Endothelial cell of umbilical vein (primary cell): Measurements from ENCODE around the gene SFXN2. TPM values are rescaled to one million over a fixed set of nuclear protein-coding genes. Genes with fewer than 3 reads are reported as not detected.
A peak's percentile ranks its signal among the peaks of the same experiment; 100 is the strongest.

Experiments
- BruUV-seq: library from RNA; stranded (reverse); fragments of 400-500 nt; replicated peaks from 2 replicates; lab custom pipeline; 2021; lab: Mats Ljungman, UMichigan
- CTCF ChIA-PET: fragments of 300-600, 350-600 bp; sonication (Branson Sonifier 250); formaldehyde crosslinking; loops from one replicate; lab custom pipeline; 2021; ENCODE audit warnings: antibody characterized with exemption, inconsistent platforms; lab: Charles Lee
- POLR2A ChIA-PET: fragments of 300-600, 350-600 bp; sonication (Branson Sonifier 250); formaldehyde crosslinking; loops from one replicate; lab custom pipeline; 2021; ENCODE audit warnings: antibody characterized with exemption, inconsistent platforms; lab: Charles Lee
- DNase-seq: peaks from one replicate; pipeline ENCODE4 v3.0.0-alpha.2; 2011; ENCODE audit warnings: low read depth, low spot score
- FAIRE-seq: peaks from 2 replicates; lab custom pipeline; 2011; peaks lifted over from hg19 to GRCh38; lab: Jason Lieb, UNC
- H2AFZ ChIP-seq: 2 replicates; pipeline ENCODE4 v1.6.0; 2012; ENCODE audit warnings: low read depth, low read length, control low read depth, inconsistent platforms
- H3K27ac ChIP-seq: 2 replicates; pipeline ENCODE4 v1.5.1; 2011; ENCODE audit warnings: low read depth, mild to moderate bottlenecking, control low read depth, low read length, moderate library complexity; ENCODE audit not compliant: insufficient read depth
- H3K27me3 ChIP-seq, 2 experiments: 2 replicates each; pipeline versions ENCODE4 v1.6.0 to v1.6.1; 2011; ENCODE audit warnings: low read length in 2 of 2, mixed read lengths in 1 of 2; ENCODE audit not compliant: control insufficient read depth in 2 of 2, insufficient read depth in 2 of 2
- H3K36me3 ChIP-seq, 2 experiments: 2 replicates in 1 of 2; 3 replicates in 1 of 2; pipeline ENCODE4 v1.5.1; 2011; ENCODE audit warnings: low read length in 2 of 2, mild to moderate bottlenecking in 1 of 2, moderate library complexity in 1 of 2; ENCODE audit not compliant: control insufficient read depth in 2 of 2, insufficient read depth in 2 of 2; ENCODE audit errors: extremely low read depth in 1 of 2
- H3K4me1 ChIP-seq: 3 replicates; pipeline ENCODE4 v1.5.1; 2011; ENCODE audit warnings: mild to moderate bottlenecking, low read length; ENCODE audit not compliant: control insufficient read depth, insufficient read depth; ENCODE audit errors: extremely low read depth
- H3K4me2 ChIP-seq: 2 replicates; pipeline ENCODE4 v1.6.1; 2011; ENCODE audit warnings: low read length, control low read depth, mixed read lengths; ENCODE audit not compliant: insufficient read depth
- H3K4me3 ChIP-seq, 3 experiments: fragments of 200-600 bp in 1 of 3; sonication (generic), shearing (Covaris generic) in 1 of 3; replicated peaks in 1 of 3; 2 replicates each; pipeline ENCODE4 v1.5.1; 2011 to 2016; ENCODE audit warnings: control low read depth in 3 of 3, low read length in 3 of 3, mild to moderate bottlenecking in 2 of 3, inconsistent platforms in 1 of 3, low read depth in 1 of 3, moderate library complexity in 1 of 3; ENCODE audit not compliant: insufficient read depth in 1 of 3
- H3K79me2 ChIP-seq: 2 replicates; pipeline ENCODE4 v1.6.0; 2012; ENCODE audit warnings: low read length, inconsistent platforms; ENCODE audit not compliant: control insufficient read depth, insufficient read depth
- H3K9ac ChIP-seq: replicated peaks from 2 replicates; pipeline ENCODE3; 2011; ENCODE audit warnings: low read length, control low read depth; ENCODE audit not compliant: insufficient read depth; ENCODE audit errors: extremely low read depth
- H3K9me1 ChIP-seq: replicated peaks from 3 replicates; pipeline ENCODE4 v1.6.0; 2011; ENCODE audit warnings: mild to moderate bottlenecking, low read length; ENCODE audit not compliant: control insufficient read depth, insufficient read depth; ENCODE audit errors: extremely low read depth
- H3K9me3 ChIP-seq: replicated peaks from 2 replicates; pipeline ENCODE4 v1.5.1; 2012; ENCODE audit warnings: low read length, inconsistent platforms; ENCODE audit not compliant: control insufficient read depth, insufficient read depth
- H4K20me1 ChIP-seq: replicated peaks from 2 replicates; pipeline ENCODE3; 2011; ENCODE audit warnings: mild to moderate bottlenecking, low read length; ENCODE audit not compliant: control insufficient read depth, insufficient read depth; ENCODE audit errors: extremely low read depth
- CTCF ChIP-seq, 2 donors: IDR thresholded peaks; 1 replicate in 1 of 2; 2 replicates in 1 of 2; pipeline ENCODE4 v1.5.1; 2011; ENCODE audit warnings: low read length in 2 of 2, mild to moderate bottlenecking in 2 of 2, moderate library complexity in 2 of 2, control low read depth in 1 of 2, inconsistent platforms in 1 of 2, low read depth in 1 of 2; ENCODE audit not compliant: insufficient read depth in 1 of 2; ENCODE audit errors: extremely low read depth in 1 of 2
- EZH2 ChIP-seq: IDR thresholded peaks from 2 replicates; pipeline ENCODE4 v1.6.1; 2012; ENCODE audit warnings: borderline replicate concordance, low read depth, mild to moderate bottlenecking, moderate library complexity, low read length, inconsistent platforms; ENCODE audit not compliant: severe bottlenecking
- FOS ChIP-seq: IDR thresholded peaks from 2 replicates; pipeline ENCODE4 v1.6.1; 2011; ENCODE audit warnings: mild to moderate bottlenecking, low read length, moderate library complexity, borderline replicate concordance; ENCODE audit not compliant: insufficient read depth
- GATA2 ChIP-seq: IDR thresholded peaks from 2 replicates; pipeline ENCODE4 v1.7.0; 2011; ENCODE audit warnings: low read depth, mild to moderate bottlenecking, moderate library complexity, mixed read lengths, low read length; ENCODE audit not compliant: insufficient read length, insufficient read depth
- JUN ChIP-seq: IDR thresholded peaks from 2 replicates; pipeline ENCODE4 v1.6.1; 2011; ENCODE audit warnings: borderline replicate concordance, low read depth; ENCODE audit not compliant: insufficient read length, insufficient read depth
- MYC ChIP-seq: IDR thresholded peaks from one replicate; pipeline ENCODE4 v1.6.1; 2011; ENCODE audit warnings: mild to moderate bottlenecking, low read depth, low read length
- POLR2A ChIP-seq: IDR thresholded peaks from 2 replicates; pipeline ENCODE4 v1.6.1; 2012; ENCODE audit warnings: low read depth, mild to moderate bottlenecking, control low read depth, low read length
- POLR2AphosphoS5 ChIP-seq: IDR thresholded peaks from 2 replicates; pipeline ENCODE4 v1.6.1; 2012; ENCODE audit warnings: low read depth, mild to moderate bottlenecking, control low read depth, low read length, moderate library complexity; ENCODE audit not compliant: insufficient read depth
- dilution Hi-C: fragments of 300-500 bp; cut with MboI; formaldehyde crosslinking; loops from one replicate; pipeline ENCODE4 v1.15.0; 2019; ENCODE audit warnings: low sequenced_read_pairs; ENCODE audit not compliant: extremely low pct_ligation_motif_present
- intact Hi-C: fragments of 100-400 bp; cut with micrococcal nuclease; formaldehyde crosslinking; loops from one replicate; pipeline ENCODE4 v1.10.0; 2022
- polyA plus RNA-seq, 4 experiments: library from polyadenylated mRNA; depleted of rRNA in 3 of 4; stranded (reverse) in 3 of 4; unstranded in 1 of 4; fragments of >200 nt; gene quantifications; 2 replicates each; pipeline versions ENCODE4 v1.2.1 to v1.2.3, GENCODE V29; 2011 to 2012; ENCODE audit warnings: missing spikeins in 1 of 4
- total RNA-seq: library from RNA; stranded (reverse); gene quantifications from 2 replicates; pipeline ENCODE4 v1.2.3, GENCODE V29; 2021
- TF ChIP-seq, protein P1 (sequence below): IDR thresholded peaks from 2 replicates; pipeline ENCODE4 v1.6.1; 2011; ENCODE audit not compliant: insufficient read depth, insufficient read length

The SFXN2 gene
- total and polyA plus RNA-seq, 2 donors (not counting 3 experiments of a cell fraction or from before 2014, with no cell fraction given) = 9.8 to 17.0 TPM

- Histone ChIP-seq H3K27me3 (no peaks in the 10 kb centered on the region), H3K4me2 (peak overlapping the region; percentile 51), H3K27ac (peak overlapping the region; percentile 35), H3K9ac (peak overlapping the region; percentile 55), H4K20me1 (no peaks in the 10 kb centered on the region), H3K9me1 (no peaks in the 10 kb centered on the region), H3K79me2 (peaks cover 27% of the 10 kb centered on the region), H3K36me3 (no peaks in the 10 kb centered on the region), H3K4me1 (peaks cover 12% of the 10 kb centered on the region), H3K9me3 (no peaks in the 10 kb centered on the region), H3K4me3 (peak overlapping the region; percentile 43 to 91 (median 52)), H2AFZ (no peak overlapping the region)
- dilution Hi-C loops (no loop called here), intact Hi-C loops (loop anchor here (5.0 kb wide), 2 partner anchors 33 to 173 kb away; partner anchors contain the start of gene CNNM2)
- no TSS peak for BruUV-seq
- FAIRE-seq = no peak
- ChIA-PET CTCF (interaction anchor here (1.1 to 2.1 kb wide), 6 partner anchors 13 to 500 kb away, joined by 3 to 12 read pairs (median 6); partner anchors contain the start of gene AS3MT), POLR2A (no interaction called here)
- TF ChIP-seq FOS (no peak), POLR2A (peak; percentile 8)
- DNase-seq = peak; percentile 58
Observed at GRCh38 chr10:102744374-102745051, 30.1 kb downstream of the SFXN2 start.

DNA sequence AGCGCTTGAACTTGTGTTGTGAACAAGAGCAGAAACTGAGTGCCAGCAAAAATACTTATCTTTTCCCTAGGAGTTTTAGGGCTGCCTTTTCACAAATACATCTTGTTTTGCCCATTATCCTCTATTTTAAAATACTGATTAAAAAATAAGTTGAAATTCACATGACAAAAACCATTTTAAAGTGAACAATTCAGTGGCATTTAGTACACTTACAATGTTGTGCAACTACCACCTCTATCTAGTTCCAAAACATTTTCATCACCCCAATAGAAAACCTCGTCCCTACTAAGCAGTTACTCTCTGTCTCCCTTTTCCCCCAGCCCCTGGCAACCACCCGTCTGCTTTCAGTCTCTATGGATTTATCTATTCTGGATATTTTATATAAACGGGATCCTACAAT lies 30.7 kb downstream of the SFXN2 start:
- H3K27me3 ChIP-seq = no peaks in the 10 kb centered on the region
- peak overlapping the region; percentile 51 for H3K4me2 ChIP-seq
- no peaks in the 10 kb centered on the region for H4K20me1 ChIP-seq
- peak overlapping the region in 2 of 3 experiments; percentile 52 to 91 for H3K4me3 ChIP-seq
- H3K36me3 ChIP-seq = no peaks in the 10 kb centered on the region
- POLR2A ChIA-PET = no interaction called here
- peak overlapping the region; percentile 55 for H3K9ac ChIP-seq
- no peak overlapping the region for H2AFZ ChIP-seq
- H3K79me2 ChIP-seq = peaks cover 27% of the 10 kb centered on the region
- H3K4me1 ChIP-seq = peaks cover 12% of the 10 kb centered on the region
- CTCF ChIA-PET = interaction anchor here (1.1 to 2.1 kb wide), 5 partner anchors 14 to 157 kb away, joined by 3 to 12 read pairs (median 5); partner anchors contain the start of gene AS3MT
- no peak overlapping the region for H3K27ac ChIP-seq
- no peaks in the 10 kb centered on the region for H3K9me1 ChIP-seq
- DNase-seq (no peak), FAIRE-seq (no peak)
- dilution Hi-C loops (no loop called here), intact Hi-C loops (no loop called here)
- no peaks in the 10 kb centered on the region for H3K9me3 ChIP-seq
- no peak for TF ChIP-seq GATA2
- TF ChIP-seq CTCF (IDR thresholded peaks at IDR 0.05; ENCODE audit: extremely low read depth in 1 of 2, insufficient read depth in 1 of 2, low read depth in 1 of 2, low read length in 2 of 2) = no peak
- TF ChIP-seq POLR2A = no peak
- TF ChIP-seq FOS = no peak
- no peak for TF ChIP-seq JUN
- TF ChIP-seq, protein P1, sequence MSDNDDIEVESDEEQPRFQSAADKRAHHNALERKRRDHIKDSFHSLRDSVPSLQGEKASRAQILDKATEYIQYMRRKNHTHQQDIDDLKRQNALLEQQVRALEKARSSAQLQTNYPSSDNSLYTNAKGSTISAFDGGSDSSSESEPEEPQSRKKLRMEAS = no peak
- TF ChIP-seq EZH2 = no peak
- TF ChIP-seq MYC = no peak
- no peak for TF ChIP-seq POLR2AphosphoS5
- TSS peak; percentile 28 for BruUV-seq
